ENCODE data around the gene GPRC6A. TPM values are rescaled to one million over a fixed set of nuclear protein-coding genes. Genes with fewer than 3 reads are reported as not detected.

The GPRC6A gene
- total RNA-seq = not detected in 2 replicates

GRCh38 chr6:116828983-116829382, at the start of gene GPRC6A:
TSS of gene GPRC6A (minus strand) at chr6:116829083. CDS start at chr6:116829013, 70 bp downstream.

DNA sequence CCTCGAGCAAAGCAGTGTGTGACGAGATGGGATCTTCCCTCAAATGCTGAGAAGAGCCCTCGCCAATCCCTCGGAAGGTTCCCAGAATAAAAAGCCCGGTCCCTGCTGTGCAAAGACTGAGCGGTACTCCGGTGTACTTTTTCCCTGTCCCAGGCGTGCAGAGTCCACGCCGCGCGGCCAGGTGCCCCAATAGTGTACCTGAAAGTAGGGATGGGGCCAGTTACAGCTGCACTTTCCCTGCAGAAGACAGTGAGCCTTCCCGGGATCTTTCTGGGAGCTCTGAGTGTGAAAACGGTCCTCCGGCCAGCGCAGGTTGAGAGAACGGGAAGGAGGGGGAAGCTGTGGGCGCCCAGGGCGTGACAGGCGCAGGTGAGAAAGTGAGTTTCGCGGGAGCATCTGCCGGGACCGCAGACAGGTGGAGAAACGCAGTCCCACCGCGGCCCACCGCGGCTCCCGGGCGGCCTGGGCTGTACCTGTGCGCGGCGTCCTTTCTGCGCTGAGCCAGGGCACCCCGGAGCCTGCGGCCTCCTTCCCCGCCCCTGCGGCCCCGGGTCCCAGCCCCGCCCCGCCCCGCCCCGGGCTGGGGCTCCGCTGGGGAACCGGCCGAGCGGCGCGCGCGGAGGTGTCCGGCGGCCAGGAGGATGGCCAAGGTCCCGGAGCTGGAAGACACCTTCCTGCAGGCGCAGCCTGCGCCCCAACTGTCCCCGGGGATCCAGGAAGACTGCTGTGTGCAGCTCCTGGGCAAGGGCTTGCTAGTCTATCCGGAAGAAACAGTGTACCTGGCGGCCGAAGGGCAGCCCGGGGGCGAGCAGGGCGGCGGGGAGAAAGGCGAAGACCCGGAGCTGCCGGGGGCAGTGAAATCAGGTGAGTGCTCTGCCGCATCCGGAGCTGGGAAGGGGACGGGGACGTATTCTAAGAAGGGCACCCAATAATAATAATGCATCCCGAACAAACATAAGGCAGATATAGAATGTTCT, 48.0 kb upstream of the GPRC6A start, which contains the start of gene RFX6:
Gene RFX6 (plus strand): TSS at position 608 of the 977 bp plus-strand sequence. CDS start 34 bp downstream, at position 642.

GRCh38 chr6:116764961-116765841, 63.7 kb downstream of the GPRC6A start, which contains the start of gene FAM162B:
TSS of gene FAM162B (minus strand) at chr6:116765719. CDS start at chr6:116765576, 143 bp downstream.

Other genes with a start within 250 kb of the GPRC6A start
- gene RSPH4A, start 212.6 kb downstream of the GPRC6A start, total RNA-seq = 0.13 and 0.19 TPM in 2 replicates
- 11.4 and 13.9 TPM in 2 replicates for gene ZUP1, start 160.3 kb downstream of the GPRC6A start, total RNA-seq
- gene KPNA5, start 147.9 kb downstream of the GPRC6A start, total RNA-seq = 8.5 and 9.1 TPM in 2 replicates
- 0.40 TPM in 1 of 2 replicates, not detected in the other for gene FAM162B, start 63.4 kb downstream of the GPRC6A start, total RNA-seq
- gene RFX6, start 48.2 kb upstream of the GPRC6A start, total RNA-seq = not detected in 2 replicates

Measured in aortic smooth muscle cell (primary cell).